GM12875 (cell line): Measurements from ENCODE around the gene CPNE7.

Source experiments
- H3K4me3 ChIP-seq: one replicate; pipeline ENCODE4 v1.5.1; 2011; ENCODE audit warnings: low read depth, low read length, control low read depth
- TF ChIP-seq, protein P1 (sequence below): IDR thresholded peaks from 2 replicates; pipeline ENCODE4 v1.5.1; 2011; ENCODE audit warnings: low read depth, mild to moderate bottlenecking, control low read depth, inconsistent platforms, low read length, moderate library complexity, borderline replicate concordance; ENCODE audit not compliant: insufficient read depth

Gene CPNE7

GRCh38 chr16:89596061-89596689 is 20.6 kb downstream of the CPNE7 start:
- H3K4me3 ChIP-seq: no peak overlapping the region
- TF ChIP-seq, protein P1, sequence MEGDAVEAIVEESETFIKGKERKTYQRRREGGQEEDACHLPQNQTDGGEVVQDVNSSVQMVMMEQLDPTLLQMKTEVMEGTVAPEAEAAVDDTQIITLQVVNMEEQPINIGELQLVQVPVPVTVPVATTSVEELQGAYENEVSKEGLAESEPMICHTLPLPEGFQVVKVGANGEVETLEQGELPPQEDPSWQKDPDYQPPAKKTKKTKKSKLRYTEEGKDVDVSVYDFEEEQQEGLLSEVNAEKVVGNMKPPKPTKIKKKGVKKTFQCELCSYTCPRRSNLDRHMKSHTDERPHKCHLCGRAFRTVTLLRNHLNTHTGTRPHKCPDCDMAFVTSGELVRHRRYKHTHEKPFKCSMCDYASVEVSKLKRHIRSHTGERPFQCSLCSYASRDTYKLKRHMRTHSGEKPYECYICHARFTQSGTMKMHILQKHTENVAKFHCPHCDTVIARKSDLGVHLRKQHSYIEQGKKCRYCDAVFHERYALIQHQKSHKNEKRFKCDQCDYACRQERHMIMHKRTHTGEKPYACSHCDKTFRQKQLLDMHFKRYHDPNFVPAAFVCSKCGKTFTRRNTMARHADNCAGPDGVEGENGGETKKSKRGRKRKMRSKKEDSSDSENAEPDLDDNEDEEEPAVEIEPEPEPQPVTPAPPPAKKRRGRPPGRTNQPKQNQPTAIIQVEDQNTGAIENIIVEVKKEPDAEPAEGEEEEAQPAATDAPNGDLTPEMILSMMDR: no peak

- TF ChIP-seq, protein P1: no peak
- H3K4me3 ChIP-seq: no peak overlapping the region
These were observed 21.5 kb downstream of the CPNE7 start for GRCh38 chr16:89596957-89597649.

- TF ChIP-seq, protein P1: no peak
- no peak overlapping the region for H3K4me3 ChIP-seq
These were observed 22.6 kb downstream of the CPNE7 start for GRCh38 chr16:89598199-89598598.

GRCh38 chr16:89599451-89599858 is 23.9 kb downstream of the CPNE7 start:
- no peak overlapping the region for H3K4me3 ChIP-seq
- TF ChIP-seq, protein P1: peak; percentile 50

DNA sequence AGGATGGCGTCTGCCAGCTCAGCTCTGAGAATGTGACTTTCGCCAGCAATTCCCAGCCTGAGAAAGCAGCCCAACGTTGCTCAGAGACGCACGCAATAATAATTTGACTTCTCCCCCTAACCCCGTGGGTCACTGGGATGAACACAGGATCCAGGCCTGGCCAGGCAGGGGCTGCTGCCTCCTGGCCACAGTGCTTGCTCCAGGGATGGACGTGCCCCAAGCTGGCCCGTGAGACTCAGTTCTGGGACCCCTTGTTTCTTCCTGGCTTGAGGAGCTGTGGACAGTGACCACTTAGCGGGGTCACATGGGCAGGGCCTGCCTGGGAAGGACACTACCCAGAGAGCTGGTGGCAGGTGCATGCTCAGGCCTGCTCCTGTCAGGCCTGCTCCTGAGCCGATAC is 24.3 kb downstream of the CPNE7 start:
- no peak overlapping the region for H3K4me3 ChIP-seq
- TF ChIP-seq, protein P1: no peak

GRCh38 chr16:89600427-89600826 is 24.9 kb downstream of the CPNE7 start:
- TF ChIP-seq, protein P1: no peak
- H3K4me3 ChIP-seq: no peak overlapping the region

DNA sequence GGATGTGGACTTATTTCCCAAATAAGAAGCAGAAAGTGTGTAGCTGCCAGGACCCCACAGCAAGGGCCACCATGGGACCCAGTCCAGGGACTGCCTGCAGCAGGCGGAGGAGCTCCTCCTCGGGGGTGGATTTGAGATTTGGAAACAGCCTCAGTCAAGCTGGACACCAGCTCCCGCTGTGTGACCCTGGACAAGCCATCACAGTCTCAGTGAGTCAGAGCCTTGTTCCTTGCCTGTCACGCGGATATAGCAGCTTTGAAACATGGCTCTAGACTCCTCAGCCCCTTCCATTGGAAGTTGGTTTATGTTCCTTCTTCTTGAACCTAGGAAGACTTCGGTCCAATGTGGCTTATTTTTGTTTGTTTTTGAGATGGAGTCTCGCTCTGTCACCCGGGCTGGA is 25.4 kb downstream of the CPNE7 start:
- no peak overlapping the region for H3K4me3 ChIP-seq
- TF ChIP-seq, protein P1: no peak
